ENCODE data around the gene EMC7. TPM values are rescaled to one million over a fixed set of nuclear protein-coding genes. Genes with fewer than 3 reads are reported as not detected.

Gene EMC7
- total and polyA plus RNA-seq, 4 donors, result 26.7 to 58.3 (median 37.6) TPM

DNA sequence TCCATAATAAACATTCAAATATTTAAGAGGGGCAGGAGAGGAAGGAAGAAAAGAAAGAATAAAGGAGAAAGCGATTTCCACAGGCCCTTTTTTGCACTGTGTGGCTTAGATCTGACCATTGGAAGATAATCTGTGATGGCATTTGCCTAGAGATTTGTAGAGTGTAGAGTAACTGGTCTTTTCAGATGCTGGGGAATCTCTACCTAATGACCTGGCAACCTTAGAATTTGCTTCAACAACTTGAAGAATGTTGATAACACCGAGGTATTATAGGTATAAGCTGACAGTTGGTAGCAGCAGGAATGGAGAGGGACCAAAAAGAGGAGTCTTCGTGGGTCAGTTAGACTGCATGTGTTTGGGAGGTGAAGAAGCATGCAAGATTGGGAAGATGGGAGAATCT, 41.7 kb downstream of the EMC7 start:
- H3K4me3 ChIP-seq (ENCODE audit: low read depth in 1 of 3, low read length in 3 of 3), result no peak overlapping the region
- no peaks in the 10 kb centered on the region for H3K27me3 ChIP-seq (ENCODE audit: control insufficient read depth in 4 of 4, insufficient read depth in 4 of 4, low read length in 3 of 4)
- H3K9ac ChIP-seq (ENCODE audit: low read depth in 1 of 2, low read length in 2 of 2), result no peak overlapping the region
- H3K36me3 ChIP-seq (ENCODE audit: control insufficient read depth in 4 of 4, insufficient read depth in 3 of 4, low read depth in 1 of 4, low read length in 3 of 4), result no peaks in the 10 kb centered on the region
- no peak overlapping the region for H3K27ac ChIP-seq (ENCODE audit: low read depth in 1 of 2, low read length in 2 of 2)
- no peaks in the 10 kb centered on the region for H3K9me3 ChIP-seq (ENCODE audit: control insufficient read depth in 4 of 4, low read length in 3 of 4)
- H3K4me1 ChIP-seq (ENCODE audit: control insufficient read depth in 4 of 4, insufficient read depth in 4 of 4, low read length in 3 of 4), result no peaks in the 10 kb centered on the region
- TF ChIP-seq FOXA1 (IDR thresholded peaks at IDR 0.05) (no peak), RXRA (IDR thresholded peaks at IDR 0.05) (no peak), SP1 (IDR thresholded peaks at IDR 0.05) (no peak), HNF4A (conservative IDR thresholded peaks at IDR 0.05) (no peak), RAD21 (IDR thresholded peaks at IDR 0.05) (no peak), GABPA (IDR thresholded peaks at IDR 0.05 in 1 of 2, conservative IDR thresholded peaks at IDR 0.05 in 1 of 2) (no peak), NR2F2 (IDR thresholded peaks at IDR 0.05) (no peak)
- 81% methylated on average over 3 of the region's 3 CpGs for WGBS
- no peak for DNase-seq (ENCODE audit: low spot score)

DNA sequence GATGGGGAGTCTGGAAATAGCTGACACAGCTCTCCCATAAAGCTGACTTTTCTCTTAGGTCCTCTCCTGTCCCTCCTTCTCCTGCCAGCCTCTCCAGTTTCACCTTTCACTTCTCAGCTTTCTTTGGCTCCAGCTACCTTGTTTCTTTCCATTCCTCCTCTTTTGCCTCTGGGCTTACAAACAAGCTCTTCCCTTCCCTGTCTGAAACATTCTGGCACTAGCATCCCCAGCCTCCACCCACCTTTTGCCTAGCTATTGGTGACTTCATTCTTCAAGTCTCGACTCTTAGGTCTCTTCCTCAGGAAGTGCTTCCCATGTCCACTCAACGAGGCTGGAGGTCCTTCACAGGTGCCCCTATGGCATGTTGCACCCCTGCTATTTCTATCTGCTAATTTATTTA, 42.2 kb downstream of the EMC7 start:
- Histone ChIP-seq H3K27ac (ENCODE audit: low read depth in 1 of 2, low read length in 2 of 2) (no peak overlapping the region), H3K4me1 (ENCODE audit: control insufficient read depth in 4 of 4, insufficient read depth in 4 of 4, low read length in 3 of 4) (no peaks in the 10 kb centered on the region), H3K9ac (ENCODE audit: low read depth in 1 of 2, low read length in 2 of 2) (no peak overlapping the region), H3K9me3 (ENCODE audit: control insufficient read depth in 4 of 4, low read length in 3 of 4) (no peaks in the 10 kb centered on the region), H3K4me3 (ENCODE audit: low read depth in 1 of 3, low read length in 3 of 3) (no peak overlapping the region), H3K27me3 (ENCODE audit: control insufficient read depth in 4 of 4, insufficient read depth in 4 of 4, low read length in 3 of 4) (no peaks in the 10 kb centered on the region), H3K36me3 (ENCODE audit: control insufficient read depth in 4 of 4, insufficient read depth in 3 of 4, low read depth in 1 of 4, low read length in 3 of 4) (no peaks in the 10 kb centered on the region)
- WGBS, result 69% methylated on average over 2 of the region's 2 CpGs
- DNase-seq (ENCODE audit: low spot score), result no peak
- TF ChIP-seq HNF4G (IDR thresholded peaks at IDR 0.05) (no peak), FOXA2 (IDR thresholded peaks at IDR 0.05) (no peak), NR2F2 (IDR thresholded peaks at IDR 0.05) (no peak), EGR1 (IDR thresholded peaks at IDR 0.05; ENCODE audit: low read depth in 2 of 2) (no peak), YY1 (IDR thresholded peaks at IDR 0.05) (no peak)
- TF ChIP-seq, protein P1, sequence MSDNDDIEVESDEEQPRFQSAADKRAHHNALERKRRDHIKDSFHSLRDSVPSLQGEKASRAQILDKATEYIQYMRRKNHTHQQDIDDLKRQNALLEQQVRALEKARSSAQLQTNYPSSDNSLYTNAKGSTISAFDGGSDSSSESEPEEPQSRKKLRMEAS (IDR thresholded peaks at IDR 0.05), result no peak
- TF ChIP-seq, protein P2, sequence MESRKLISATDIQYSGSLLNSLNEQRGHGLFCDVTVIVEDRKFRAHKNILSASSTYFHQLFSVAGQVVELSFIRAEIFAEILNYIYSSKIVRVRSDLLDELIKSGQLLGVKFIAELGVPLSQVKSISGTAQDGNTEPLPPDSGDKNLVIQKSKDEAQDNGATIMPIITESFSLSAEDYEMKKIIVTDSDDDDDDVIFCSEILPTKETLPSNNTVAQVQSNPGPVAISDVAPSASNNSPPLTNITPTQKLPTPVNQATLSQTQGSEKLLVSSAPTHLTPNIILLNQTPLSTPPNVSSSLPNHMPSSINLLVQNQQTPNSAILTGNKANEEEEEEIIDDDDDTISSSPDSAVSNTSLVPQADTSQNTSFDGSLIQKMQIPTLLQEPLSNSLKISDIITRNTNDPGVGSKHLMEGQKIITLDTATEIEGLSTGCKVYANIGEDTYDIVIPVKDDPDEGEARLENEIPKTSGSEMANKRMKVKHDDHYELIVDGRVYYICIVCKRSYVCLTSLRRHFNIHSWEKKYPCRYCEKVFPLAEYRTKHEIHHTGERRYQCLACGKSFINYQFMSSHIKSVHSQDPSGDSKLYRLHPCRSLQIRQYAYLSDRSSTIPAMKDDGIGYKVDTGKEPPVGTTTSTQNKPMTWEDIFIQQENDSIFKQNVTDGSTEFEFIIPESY (IDR thresholded peaks at IDR 0.05), result no peak

DNA sequence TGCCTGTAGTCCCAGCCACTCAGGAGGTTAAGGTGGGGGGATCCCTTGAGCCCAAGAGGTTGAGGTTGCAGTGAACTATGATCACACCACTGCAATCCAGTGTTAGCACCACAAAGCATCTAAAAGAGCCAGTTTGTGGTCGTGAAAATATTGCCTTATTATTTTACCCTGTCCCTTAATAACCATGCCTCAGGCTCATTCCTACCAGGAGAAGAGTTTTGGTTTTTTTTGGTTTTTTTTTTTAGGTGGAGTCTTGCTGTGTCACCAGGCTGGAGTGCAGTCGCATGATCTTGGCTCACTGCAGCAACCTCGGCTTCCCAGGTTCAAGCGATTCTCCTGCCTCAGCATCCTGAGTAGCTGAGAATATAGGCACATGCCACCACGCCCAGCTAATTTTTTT, 44.8 kb downstream of the EMC7 start:
- TF ChIP-seq FOXA1 (IDR thresholded peaks at IDR 0.05) (no peak), YY1 (IDR thresholded peaks at IDR 0.05) (no peak), HNF4A (conservative IDR thresholded peaks at IDR 0.05) (no peak), RAD21 (IDR thresholded peaks at IDR 0.05) (no peak), HNF4G (IDR thresholded peaks at IDR 0.05) (no peak), TAF1 (conservative IDR thresholded peaks at IDR 0.05) (no peak)
- TF ChIP-seq, protein P3, sequence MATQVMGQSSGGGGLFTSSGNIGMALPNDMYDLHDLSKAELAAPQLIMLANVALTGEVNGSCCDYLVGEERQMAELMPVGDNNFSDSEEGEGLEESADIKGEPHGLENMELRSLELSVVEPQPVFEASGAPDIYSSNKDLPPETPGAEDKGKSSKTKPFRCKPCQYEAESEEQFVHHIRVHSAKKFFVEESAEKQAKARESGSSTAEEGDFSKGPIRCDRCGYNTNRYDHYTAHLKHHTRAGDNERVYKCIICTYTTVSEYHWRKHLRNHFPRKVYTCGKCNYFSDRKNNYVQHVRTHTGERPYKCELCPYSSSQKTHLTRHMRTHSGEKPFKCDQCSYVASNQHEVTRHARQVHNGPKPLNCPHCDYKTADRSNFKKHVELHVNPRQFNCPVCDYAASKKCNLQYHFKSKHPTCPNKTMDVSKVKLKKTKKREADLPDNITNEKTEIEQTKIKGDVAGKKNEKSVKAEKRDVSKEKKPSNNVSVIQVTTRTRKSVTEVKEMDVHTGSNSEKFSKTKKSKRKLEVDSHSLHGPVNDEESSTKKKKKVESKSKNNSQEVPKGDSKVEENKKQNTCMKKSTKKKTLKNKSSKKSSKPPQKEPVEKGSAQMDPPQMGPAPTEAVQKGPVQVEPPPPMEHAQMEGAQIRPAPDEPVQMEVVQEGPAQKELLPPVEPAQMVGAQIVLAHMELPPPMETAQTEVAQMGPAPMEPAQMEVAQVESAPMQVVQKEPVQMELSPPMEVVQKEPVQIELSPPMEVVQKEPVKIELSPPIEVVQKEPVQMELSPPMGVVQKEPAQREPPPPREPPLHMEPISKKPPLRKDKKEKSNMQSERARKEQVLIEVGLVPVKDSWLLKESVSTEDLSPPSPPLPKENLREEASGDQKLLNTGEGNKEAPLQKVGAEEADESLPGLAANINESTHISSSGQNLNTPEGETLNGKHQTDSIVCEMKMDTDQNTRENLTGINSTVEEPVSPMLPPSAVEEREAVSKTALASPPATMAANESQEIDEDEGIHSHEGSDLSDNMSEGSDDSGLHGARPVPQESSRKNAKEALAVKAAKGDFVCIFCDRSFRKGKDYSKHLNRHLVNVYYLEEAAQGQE (IDR thresholded peaks at IDR 0.05), result no peak
- TF ChIP-seq, protein P1 (IDR thresholded peaks at IDR 0.05), result no peak
- TF ChIP-seq, protein P2 (IDR thresholded peaks at IDR 0.05), result no peak
- TF ChIP-seq, protein P4, sequence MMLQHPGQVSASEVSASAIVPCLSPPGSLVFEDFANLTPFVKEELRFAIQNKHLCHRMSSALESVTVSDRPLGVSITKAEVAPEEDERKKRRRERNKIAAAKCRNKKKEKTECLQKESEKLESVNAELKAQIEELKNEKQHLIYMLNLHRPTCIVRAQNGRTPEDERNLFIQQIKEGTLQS (IDR thresholded peaks at IDR 0.05), result no peak
- WGBS, result 91% methylated on average over 5 of the region's 5 CpGs
- no peak overlapping the region for H3K9ac ChIP-seq (ENCODE audit: low read depth in 1 of 2, low read length in 2 of 2)
- no peaks in the 10 kb centered on the region for H3K27me3 ChIP-seq (ENCODE audit: control insufficient read depth in 4 of 4, insufficient read depth in 4 of 4, low read length in 3 of 4)
- DNase-seq (ENCODE audit: low spot score), result no peak
- H3K4me3 ChIP-seq (ENCODE audit: low read depth in 1 of 3, low read length in 3 of 3), result no peak overlapping the region
- H3K36me3 ChIP-seq (ENCODE audit: control insufficient read depth in 4 of 4, insufficient read depth in 3 of 4, low read depth in 1 of 4, low read length in 3 of 4), result no peaks in the 10 kb centered on the region
- H3K9me3 ChIP-seq (ENCODE audit: control insufficient read depth in 4 of 4, low read length in 3 of 4), result no peaks in the 10 kb centered on the region
- H3K4me1 ChIP-seq (ENCODE audit: control insufficient read depth in 4 of 4, insufficient read depth in 4 of 4, low read length in 3 of 4), result no peaks in the 10 kb centered on the region
- H3K27ac ChIP-seq (ENCODE audit: low read depth in 1 of 2, low read length in 2 of 2), result no peak overlapping the region
